GM12878 (cell line): ENCODE data around the gene TAF3. TPM values are rescaled to one million over a fixed set of nuclear protein-coding genes. Genes with fewer than 3 reads are reported as not detected.

Experiments used
- ATAC-seq: fragments of 200-7000 bp; cut with Tn5 transposase; 3 replicates; pipeline ENCODE4 v1.9.1; 2020; ENCODE audit warnings: mild to moderate bottlenecking, moderate library complexity
- BruUV-seq: library from RNA; stranded (reverse); fragments of 400-500 nt; replicated peaks from 2 replicates; lab custom pipeline; 2021; lab: Mats Ljungman, UMichigan
- CTCF ChIA-PET: fragments of 300-600 bp; sonication (Branson Sonifier 250); formaldehyde crosslinking; extraction: SDS; loops from one replicate; lab custom pipeline; 2021; ENCODE audit warnings: inconsistent platforms; lab: Yijun Ruan, JAX
- POLR2A ChIA-PET: fragments of 350-600 bp; formaldehyde crosslinking; extraction: SDS; loops from one replicate; lab custom pipeline; 2021; ENCODE audit warnings: inconsistent platforms; lab: Charles Lee
- RAD21 ChIA-PET: fragments of 300-600 bp; sonication (Branson Sonifier 250); formaldehyde crosslinking; loops from one replicate; lab custom pipeline; 2023; ENCODE audit warnings: antibody characterized with exemption; ENCODE audit not compliant: unreplicated experiment; lab: Charles Lee
- SMC1A ChIA-PET: fragments of 300-600 bp; sonication (Branson Sonifier 250); formaldehyde crosslinking; loops from one replicate; lab custom pipeline; 2023; ENCODE audit not compliant: unreplicated experiment, uncharacterized antibody; lab: Charles Lee
- DNase-seq: peaks from one replicate; pipeline ENCODE4 v3.0.0-alpha.2; 2011; ENCODE audit warnings: low read depth, low spot score
- FAIRE-seq: peaks from 3 replicates; lab custom pipeline; 2011; peaks lifted over from hg19 to GRCh38; lab: Jason Lieb, UNC
- H2AFZ ChIP-seq: 2 replicates; pipeline ENCODE4 v1.6.0; 2011; ENCODE audit warnings: low read depth, low read length, control low read depth; ENCODE audit not compliant: control insufficient read depth
- H3K27ac ChIP-seq: 2 replicates; pipeline ENCODE4 v1.5.1; 2011; ENCODE audit warnings: control low read depth; ENCODE audit not compliant: control insufficient read depth, insufficient read depth
- H3K27me3 ChIP-seq, 2 experiments: replicated peaks in 1 of 2; 2 replicates each; pipeline versions ENCODE4 v1.6.0 to v1.6.1; 2011; ENCODE audit warnings: low read length in 1 of 2; ENCODE audit not compliant: control insufficient read depth in 2 of 2, insufficient read depth in 2 of 2
- H3K36me3 ChIP-seq, 2 experiments: 2 replicates each; pipeline ENCODE4 v1.5.1; 2011; ENCODE audit warnings: low read length in 1 of 2; ENCODE audit not compliant: control insufficient read depth in 2 of 2, insufficient read depth in 2 of 2
- H3K4me1 ChIP-seq: 2 replicates; pipeline ENCODE4 v1.6.1; 2011; ENCODE audit warnings: mild to moderate bottlenecking, low read length, moderate library complexity, mixed read lengths; ENCODE audit not compliant: control insufficient read depth, insufficient read depth
- H3K4me2 ChIP-seq: 2 replicates; pipeline ENCODE4 v1.6.0; 2011; ENCODE audit warnings: control low read depth; ENCODE audit not compliant: control insufficient read depth, insufficient read depth
- H3K4me3 ChIP-seq: fragments of 200-600 bp; sonication (generic); 2 replicates; pipeline ENCODE4 v1.5.1; 2016
- H3K79me2 ChIP-seq: 2 replicates; pipeline ENCODE4 v1.6.0; 2011; ENCODE audit warnings: low read length; ENCODE audit not compliant: control insufficient read depth, insufficient read depth
- H3K9ac ChIP-seq: 2 replicates; pipeline ENCODE4 v1.8.0; 2011; ENCODE audit warnings: low read length, control low read depth, mixed read lengths; ENCODE audit not compliant: control insufficient read depth, insufficient read depth
- H3K9me3 ChIP-seq: replicated peaks from 3 replicates; pipeline ENCODE4 v1.5.1; 2011; ENCODE audit warnings: mild to moderate bottlenecking, low read length; ENCODE audit not compliant: control insufficient read depth, insufficient read depth
- H4K20me1 ChIP-seq: 2 replicates; pipeline ENCODE4 v1.6.0; 2011; ENCODE audit not compliant: control insufficient read depth, insufficient read depth
- ATF7 ChIP-seq: fragments of 450-650 bp; IDR thresholded peaks from 2 replicates; pipeline ENCODE4 v1.6.1; 2016; ENCODE audit warnings: low read depth, mild to moderate bottlenecking
- BMI1 ChIP-seq: fragments of 450-650 bp; IDR thresholded peaks from 2 replicates; pipeline ENCODE4 v1.6.1; 2016; ENCODE audit warnings: mild to moderate bottlenecking, moderate library complexity, borderline replicate concordance
- FOXK2 ChIP-seq: fragments of 450-650 bp; IDR thresholded peaks from 2 replicates; pipeline ENCODE4 v1.6.1; 2017; ENCODE audit warnings: mild to moderate bottlenecking, moderate library complexity
- JUNB ChIP-seq: IDR thresholded peaks from 2 replicates; pipeline ENCODE4 v1.6.1; 2016; ENCODE audit warnings: antibody characterized with exemption, mild to moderate bottlenecking
- WGBS: methylation state at CpG from one replicate; pipeline ENCODE4 v1.1.6; 2016; ENCODE audit warnings: low lambda C conversion rate; ENCODE audit not compliant: insufficient replicate concordance, insufficient coverage; ENCODE audit errors: missing lambda C conversion rate; 5-methylcytosine and 5-hydroxymethylcytosine counted together
- in situ Hi-C: fragments of 300-500 bp; cut with MboI; formaldehyde crosslinking; loops from 9 replicates; pipeline ENCODE4 v1.14.3; 2018; ENCODE audit warnings: mixed read lengths
- intact Hi-C: fragments of 100-400 bp; cut with micrococcal nuclease; formaldehyde crosslinking; loops from one replicate; pipeline ENCODE4 v1.14.2; 2022; ENCODE audit not compliant: unreplicated experiment
- polyA plus RNA-seq, 11 experiments: library from polyadenylated mRNA; depleted of rRNA in 4 of 11; unstranded in 6 of 11; stranded (reverse) in 5 of 11; fragments of >200 nt; fragmentation: Nextera tagmentation in 4 of 11; fragmentation: Illumina TruSeq in 1 of 11; extraction: Ambion mirVana in 4 of 11; extraction: Trizol in 1 of 11; gene quantifications; 1 replicate in 1 of 11; 2 replicates in 10 of 11; pipeline versions ENCODE4 v1.2.1 to v1.2.3, GENCODE V29; 2011 to 2016; ENCODE audit warnings: inconsistent platforms in 2 of 11, missing spikeins in 2 of 11, low read depth in 1 of 11
- total RNA-seq, 4 experiments: library from RNA; depleted of rRNA in 3 of 4; stranded (reverse); fragments of >200 nt in 3 of 4; fragmentation: Illumina TruSeq in 1 of 4; extraction: Trizol in 1 of 4; gene quantifications; 2 replicates each; pipeline versions ENCODE4 v1.2.1 to v1.2.3, GENCODE V29; 2013 to 2021
- TF ChIP-seq, protein P1 (sequence below): fragments of 450-650 bp; IDR thresholded peaks from 2 replicates; pipeline ENCODE4 v1.6.1; 2017; ENCODE audit warnings: low read depth, mild to moderate bottlenecking, moderate library complexity
- TF ChIP-seq, protein P2 (sequence below): IDR thresholded peaks from 2 replicates; pipeline ENCODE4 v1.6.1; 2011; ENCODE audit warnings: borderline replicate concordance, low read depth, mild to moderate bottlenecking, moderate library complexity, mixed read lengths, low read length; ENCODE audit not compliant: insufficient read depth; ENCODE audit errors: extremely low read length
- TF ChIP-seq, protein P3 (sequence below): IDR thresholded peaks from 2 replicates; pipeline ENCODE4 v1.6.1; 2011; ENCODE audit warnings: low read depth, mild to moderate bottlenecking, low read length, moderate library complexity, borderline replicate concordance; ENCODE audit errors: extremely low read depth

Gene TAF3
- total and polyA plus RNA-seq, 10 of the 15 experiments (the other 5 are each of a cell fraction or from before 2014, with no cell fraction given), result 2.0 to 10.1 (median 3.7) TPM

DNA sequence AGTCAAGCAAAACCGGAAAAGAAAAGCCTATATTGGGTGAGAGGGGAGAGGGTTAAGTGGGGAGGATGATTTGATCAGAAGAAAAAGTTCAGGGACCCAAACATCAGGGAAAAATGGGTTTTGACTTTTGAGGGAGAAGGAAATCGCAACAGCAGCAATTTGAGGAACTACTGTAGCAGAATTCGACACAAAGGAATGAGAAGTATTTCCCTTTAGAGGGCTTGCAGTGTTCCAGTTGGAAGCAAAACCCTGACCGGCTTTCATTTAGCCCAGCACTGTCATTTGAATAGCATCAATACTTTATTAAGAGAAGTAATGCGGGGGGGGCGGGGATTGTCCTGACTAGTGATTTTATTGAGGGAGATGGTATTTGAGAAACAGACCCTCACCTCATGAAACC lies 199.0 kb downstream of the TAF3 start (continued):
- TF ChIP-seq, protein P1, sequence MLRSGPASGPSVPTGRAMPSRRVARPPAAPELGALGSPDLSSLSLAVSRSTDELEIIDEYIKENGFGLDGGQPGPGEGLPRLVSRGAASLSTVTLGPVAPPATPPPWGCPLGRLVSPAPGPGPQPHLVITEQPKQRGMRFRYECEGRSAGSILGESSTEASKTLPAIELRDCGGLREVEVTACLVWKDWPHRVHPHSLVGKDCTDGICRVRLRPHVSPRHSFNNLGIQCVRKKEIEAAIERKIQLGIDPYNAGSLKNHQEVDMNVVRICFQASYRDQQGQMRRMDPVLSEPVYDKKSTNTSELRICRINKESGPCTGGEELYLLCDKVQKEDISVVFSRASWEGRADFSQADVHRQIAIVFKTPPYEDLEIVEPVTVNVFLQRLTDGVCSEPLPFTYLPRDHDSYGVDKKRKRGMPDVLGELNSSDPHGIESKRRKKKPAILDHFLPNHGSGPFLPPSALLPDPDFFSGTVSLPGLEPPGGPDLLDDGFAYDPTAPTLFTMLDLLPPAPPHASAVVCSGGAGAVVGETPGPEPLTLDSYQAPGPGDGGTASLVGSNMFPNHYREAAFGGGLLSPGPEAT, result no peak
- TF ChIP-seq, protein P2, sequence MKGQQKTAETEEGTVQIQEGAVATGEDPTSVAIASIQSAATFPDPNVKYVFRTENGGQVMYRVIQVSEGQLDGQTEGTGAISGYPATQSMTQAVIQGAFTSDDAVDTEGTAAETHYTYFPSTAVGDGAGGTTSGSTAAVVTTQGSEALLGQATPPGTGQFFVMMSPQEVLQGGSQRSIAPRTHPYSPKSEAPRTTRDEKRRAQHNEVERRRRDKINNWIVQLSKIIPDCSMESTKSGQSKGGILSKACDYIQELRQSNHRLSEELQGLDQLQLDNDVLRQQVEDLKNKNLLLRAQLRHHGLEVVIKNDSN, result no peak
- no peak for TF ChIP-seq ATF7
- TF ChIP-seq BMI1, result no peak
- no peak for TF ChIP-seq FOXK2
- no peak for TF ChIP-seq JUNB
- TF ChIP-seq, all 136 proteins: peak for 0

DNA sequence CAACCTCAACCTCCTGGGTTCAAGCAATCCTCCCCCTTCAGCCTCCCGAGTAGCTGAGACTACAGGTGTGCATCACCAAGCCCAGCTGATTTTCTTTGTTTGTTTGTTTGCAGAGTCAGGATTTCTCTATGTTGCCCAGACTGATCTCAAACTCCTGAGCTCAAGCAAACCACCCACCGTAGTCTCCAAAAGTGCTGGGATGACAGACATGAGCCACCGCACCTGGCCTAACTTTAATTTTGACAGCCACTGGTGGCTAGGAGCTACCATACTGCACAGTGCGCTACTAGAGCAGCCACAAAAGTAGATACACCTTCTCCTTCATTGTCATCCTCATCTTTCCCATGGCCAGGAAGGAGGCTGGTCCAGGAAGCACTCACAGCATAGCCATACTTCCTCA lies 205.0 kb downstream of the TAF3 start:
- no peaks in the 10 kb centered on the region for H3K36me3 ChIP-seq
- no peak overlapping the region for H2AFZ ChIP-seq
- RAD21 ChIA-PET, result no interaction called here
- CTCF ChIA-PET, result no interaction called here
- no TSS peak for BruUV-seq
- no peak overlapping the region for H3K27ac ChIP-seq
- H3K27me3 ChIP-seq, result no peaks in the 10 kb centered on the region
- POLR2A ChIA-PET, result no interaction called here
- H3K9me3 ChIP-seq, result no peaks in the 10 kb centered on the region
- FAIRE-seq (no peak), DNase-seq (no peak)
- in situ Hi-C loops, result no loop called here
- H3K4me1 ChIP-seq, result no peaks in the 10 kb centered on the region
- H3K4me3 ChIP-seq, result no peak overlapping the region
- TF ChIP-seq JUNB, result no peak
- TF ChIP-seq, protein P3, sequence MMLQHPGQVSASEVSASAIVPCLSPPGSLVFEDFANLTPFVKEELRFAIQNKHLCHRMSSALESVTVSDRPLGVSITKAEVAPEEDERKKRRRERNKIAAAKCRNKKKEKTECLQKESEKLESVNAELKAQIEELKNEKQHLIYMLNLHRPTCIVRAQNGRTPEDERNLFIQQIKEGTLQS, result no peak
- TF ChIP-seq, all 136 proteins: peak for 0
- 59% methylated on average over 4 of the region's 4 CpGs for WGBS
- ATAC-seq, result no peak
- Histone ChIP-seq H4K20me1 (no peaks in the 10 kb centered on the region), H3K9ac (no peak overlapping the region), H3K4me2 (no peak overlapping the region), H3K79me2 (no peaks in the 10 kb centered on the region)
- SMC1A ChIA-PET, result no interaction called here
- intact Hi-C loops, result no loop called here
